MV-4-11 (cell line): ENCODE measurements around the gene EIPR1.

Experiments used
- DNase-seq: peaks from one replicate; lab custom pipeline; 2025; lab: John Stamatoyannopoulos, UW

The EIPR1 gene

DNA sequence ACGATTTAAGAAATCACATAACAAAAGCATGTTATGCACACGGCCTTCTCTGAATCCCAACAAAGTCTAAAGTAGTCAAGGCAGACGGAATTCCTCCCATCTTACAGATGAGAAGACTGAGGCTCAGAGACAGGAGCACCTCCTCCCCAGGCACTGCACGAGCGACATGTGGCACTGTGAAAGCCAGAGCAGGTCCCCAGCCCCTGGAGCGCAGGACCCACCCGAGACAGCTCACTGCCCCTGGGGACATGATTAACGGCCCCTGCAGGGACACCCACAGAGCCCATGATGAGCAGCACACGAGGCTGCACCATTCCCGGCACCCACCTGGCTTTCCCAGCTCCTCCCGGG lies 53.6 kb downstream of the EIPR1 start:
- DNase-seq, result no peak

DNA sequence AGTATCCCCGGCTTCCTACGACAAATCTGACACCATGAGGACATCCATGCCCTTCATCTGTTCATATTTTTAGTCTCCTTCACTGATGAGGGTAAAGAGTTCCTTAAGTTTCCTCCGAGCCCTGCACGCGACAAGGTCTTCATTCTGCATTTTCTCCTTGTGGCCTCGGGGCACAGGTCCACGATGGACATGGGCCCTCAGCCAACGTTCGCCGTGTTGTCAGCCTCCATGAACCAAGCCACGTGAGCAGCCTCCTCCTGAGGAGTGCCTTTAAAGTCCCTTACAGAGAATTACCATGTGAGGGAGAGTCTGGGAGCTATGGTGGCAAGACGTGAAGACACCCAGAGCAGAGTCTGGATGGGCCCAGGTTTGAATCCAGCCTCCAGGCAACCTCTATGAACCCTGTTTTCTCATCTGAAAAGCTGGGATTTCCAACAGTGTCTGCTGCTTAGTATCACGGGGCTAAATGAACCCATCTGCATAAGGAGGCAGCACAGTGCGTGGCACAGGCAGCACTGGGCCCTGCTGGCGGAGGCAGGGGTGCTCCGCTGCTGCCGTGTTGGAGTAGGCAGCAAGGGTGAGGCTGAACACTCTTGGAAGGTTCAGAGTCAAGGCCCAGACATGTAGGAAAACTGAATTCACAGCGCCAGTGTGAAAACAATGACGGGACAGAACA lies 54.1 kb downstream of the EIPR1 start:
- DNase-seq, result no peak

DNA sequence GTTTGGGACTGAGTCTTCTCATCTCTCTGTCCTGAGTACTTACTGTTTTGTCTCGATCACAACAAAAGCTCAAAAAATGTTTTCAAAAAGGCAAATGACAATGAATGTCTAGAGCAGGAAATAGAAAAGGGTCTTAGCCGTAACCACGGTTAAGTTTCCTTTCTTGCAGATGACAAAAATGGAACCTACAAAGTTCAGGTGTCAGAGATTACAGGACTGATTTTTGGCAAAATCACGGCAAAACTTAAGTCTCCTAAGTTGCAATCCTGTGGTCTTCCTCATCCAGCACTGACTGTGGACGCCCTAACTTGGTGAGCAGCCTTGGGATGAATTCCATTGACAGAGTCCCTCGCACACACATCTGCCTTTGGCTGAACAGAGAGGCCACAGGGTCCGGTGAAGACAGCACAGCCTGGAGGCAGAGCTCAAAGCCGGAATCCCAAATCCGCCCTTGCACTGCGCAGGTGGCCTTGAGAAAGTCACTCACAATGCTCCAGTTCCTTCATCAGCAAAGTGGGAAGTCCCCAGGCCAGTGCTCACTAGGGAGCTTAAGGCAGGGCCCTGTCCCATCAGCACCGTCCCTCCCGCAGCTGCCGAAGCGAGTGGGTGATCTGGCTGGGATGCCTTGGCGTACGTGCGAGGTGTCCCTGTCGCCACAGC lies 55.2 kb downstream of the EIPR1 start:
- DNase-seq, result no peak

DNA sequence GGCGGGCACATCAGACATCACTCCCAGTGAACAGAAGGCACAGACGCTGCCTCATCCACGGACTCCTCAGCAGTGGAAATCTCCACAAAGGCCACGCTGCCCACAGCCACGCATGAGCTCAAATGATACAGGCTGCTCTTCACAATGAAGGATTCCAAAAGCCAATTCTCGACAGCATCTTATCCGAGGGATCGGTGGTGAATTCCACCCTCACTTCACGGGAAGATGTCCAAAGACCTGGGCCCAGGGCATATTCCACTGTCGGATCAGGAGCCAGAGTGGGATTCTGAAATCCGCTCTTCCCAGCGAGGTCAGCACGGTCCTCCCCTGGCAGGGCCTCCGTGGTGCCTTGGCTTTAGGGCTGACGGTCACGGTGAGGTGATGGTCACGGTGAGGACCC lies 55.8 kb downstream of the EIPR1 start:
- no peak for DNase-seq

DNA sequence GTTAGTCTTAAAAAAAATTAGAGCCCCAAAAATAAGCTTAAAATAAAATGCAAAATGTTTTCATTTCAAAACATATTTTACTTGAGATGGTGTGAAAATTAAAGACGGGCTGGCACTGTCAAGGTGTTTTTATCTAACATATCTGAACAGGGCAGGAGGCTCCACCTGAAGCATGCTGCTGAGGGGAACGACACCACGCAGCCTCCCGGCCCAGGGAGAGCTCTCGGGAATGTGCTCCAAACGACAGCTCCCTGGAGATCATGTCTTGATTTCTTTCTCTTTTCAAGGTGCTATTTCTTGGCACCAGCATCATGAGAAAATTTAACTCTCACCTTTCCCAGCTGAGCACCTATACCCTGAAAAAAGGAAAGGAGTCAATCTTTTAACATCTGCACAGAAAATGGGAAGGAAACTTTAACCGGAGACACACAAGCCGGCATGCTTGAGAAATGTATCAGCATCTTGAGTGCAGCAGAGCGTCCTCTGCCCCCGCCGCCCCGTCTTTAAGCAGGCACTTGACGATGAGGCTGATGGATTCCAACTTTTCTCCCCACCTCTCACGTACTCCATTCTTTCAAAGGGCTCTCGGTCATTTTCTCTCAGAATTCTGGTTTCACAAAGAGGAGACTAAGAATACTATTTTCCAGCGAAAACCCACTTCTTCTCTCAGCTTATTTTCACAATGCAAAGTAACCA lies 56.6 kb downstream of the EIPR1 start:
- no peak for DNase-seq

DNA sequence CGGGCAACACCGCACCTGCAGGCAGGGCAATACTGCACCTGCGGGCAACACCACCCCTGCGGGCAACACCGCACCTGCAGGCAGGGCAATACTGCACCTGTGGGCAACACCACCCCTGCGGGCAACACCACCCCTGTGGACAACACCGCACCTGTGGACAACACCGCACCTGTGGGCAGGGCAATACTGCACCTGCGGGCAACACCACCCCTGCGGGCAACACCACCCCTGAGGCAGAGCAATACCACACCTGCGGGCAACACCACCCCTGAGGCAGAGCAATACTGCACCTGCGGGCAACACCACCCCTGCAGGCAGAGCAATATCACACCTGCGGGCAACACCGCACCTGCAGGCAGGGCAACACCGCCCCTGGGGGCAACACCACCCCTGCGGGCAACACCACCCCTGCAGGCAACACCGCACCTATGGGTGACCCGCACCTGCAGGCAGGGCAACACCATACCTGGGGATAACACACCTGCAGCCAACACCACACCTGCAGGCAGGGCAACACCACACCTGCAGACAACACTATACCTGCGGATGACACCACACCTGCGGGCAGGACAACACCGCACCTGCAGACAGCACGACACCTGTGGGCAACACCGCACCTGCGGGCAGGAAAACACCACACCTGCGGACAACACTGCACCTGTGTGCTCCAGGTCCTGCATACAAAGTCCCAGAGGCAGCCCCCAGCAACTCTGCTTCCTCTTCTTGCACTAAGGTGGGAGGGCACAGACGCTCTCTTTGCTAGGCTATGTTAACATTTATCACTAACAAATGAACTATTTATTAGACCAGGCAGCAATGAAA lies 57.7 kb downstream of the EIPR1 start:
- DNase-seq, result no peak

DNA sequence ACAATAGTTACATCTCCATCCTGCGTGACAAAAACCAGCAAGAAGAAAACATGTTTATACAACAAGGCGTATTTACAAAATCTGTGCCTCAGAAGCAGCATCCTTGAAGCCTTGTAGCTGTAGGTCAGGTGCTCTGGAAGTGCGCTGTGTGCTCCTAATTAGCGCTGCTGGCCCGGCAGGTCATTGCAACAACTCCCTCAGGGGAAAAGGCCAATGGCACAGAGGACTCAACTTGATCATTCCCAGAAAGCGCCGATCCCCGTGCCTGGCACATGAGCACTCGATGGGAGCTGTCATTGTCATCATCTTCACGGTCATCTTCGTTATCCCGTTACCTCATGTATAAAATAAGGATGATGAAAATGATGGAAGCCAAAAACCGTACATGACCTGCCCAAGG lies 58.5 kb downstream of the EIPR1 start:
- DNase-seq, result no peak

DNA sequence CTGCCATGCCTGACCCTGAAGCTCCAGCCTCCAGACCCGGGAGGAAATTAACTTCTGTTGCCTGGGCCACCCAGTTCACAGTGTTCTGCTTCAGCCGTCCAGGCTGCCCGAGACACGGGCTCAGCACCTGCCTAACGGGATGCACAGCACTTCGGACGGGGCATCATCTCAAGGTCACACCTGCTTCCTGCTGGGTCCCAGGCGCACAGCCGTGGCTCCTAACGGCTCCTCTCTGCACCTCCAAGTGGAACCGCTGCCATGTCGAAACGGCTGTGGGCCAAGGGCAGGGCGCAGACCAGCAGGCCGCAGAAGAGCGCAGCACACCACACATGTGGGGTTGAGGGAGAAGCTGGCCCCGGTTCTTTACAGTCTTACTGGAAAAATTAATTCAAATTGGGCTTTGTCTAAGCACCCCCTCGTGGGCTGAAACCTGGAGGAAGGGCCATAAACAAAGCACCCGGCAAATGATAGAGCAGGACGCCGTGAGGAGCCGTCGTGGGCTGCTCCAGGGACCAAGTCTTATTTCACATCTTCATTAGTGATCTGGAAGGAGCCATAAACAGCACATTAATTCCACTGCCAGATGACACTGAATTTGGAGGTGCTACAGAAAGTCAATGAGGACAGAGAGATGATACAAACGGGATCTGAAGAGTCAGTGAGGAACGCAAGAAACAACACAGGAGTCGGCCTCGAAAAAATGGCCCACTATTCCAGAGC lies 59.6 kb downstream of the EIPR1 start:
- DNase-seq, result no peak

DNA sequence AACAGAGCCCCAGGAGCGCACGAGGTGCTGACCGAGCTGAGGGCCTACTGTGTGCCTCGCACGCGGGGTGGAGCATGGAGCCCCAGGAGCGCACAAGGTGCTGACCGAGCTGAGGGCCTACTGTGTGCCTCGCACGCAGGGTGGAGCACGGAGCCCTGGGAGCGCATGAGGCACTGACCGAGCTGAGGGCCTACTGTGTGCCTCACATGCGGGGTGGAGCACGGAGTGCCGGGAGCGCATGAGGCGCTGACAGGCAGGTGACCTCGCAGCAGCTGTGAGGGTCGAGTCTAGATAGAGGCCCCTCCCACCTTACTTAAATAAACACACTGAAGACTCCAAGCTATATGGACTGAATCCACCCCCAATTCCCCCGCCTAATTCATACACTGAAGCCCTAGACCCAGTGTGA lies 60.3 kb downstream of the EIPR1 start:
- DNase-seq, result no peak

DNA sequence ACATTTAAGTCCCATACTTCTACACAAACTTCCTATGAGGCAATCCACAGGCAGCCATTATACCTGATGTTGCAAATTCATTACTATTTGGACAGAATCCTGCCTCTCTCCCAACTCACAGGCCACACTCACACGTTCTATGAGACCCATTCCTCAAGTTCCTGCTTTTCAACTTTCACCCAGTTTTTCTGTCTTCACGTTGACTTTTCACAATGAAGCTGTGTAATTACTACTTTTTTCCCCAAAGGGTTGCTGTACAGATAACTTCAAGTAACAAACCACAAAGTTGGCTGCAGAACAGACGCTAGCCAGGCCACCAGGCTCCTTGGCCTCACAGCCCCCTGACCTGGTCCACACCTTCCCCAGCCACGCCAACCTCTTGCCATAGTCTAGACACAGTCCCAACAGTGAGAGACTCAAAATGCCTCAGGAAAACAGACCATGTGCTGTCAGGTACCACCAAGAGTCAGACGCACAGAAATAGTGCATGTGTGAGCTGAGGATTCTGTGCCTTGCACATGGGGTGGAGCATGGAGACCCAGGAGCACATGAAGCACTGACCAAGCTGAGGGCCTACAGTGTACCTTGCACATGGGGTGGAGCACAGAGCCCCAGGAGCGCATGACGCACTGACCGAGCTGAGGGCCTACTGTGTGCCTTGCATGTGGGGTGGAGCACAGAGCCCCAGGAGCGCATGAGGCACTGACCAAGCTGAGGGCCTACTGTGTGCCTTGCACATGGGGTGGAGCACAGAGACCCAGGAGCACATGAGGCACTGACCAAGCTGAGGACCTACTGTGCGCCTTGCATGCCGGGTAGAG lies 61.0 kb downstream of the EIPR1 start:
- no peak for DNase-seq

DNA sequence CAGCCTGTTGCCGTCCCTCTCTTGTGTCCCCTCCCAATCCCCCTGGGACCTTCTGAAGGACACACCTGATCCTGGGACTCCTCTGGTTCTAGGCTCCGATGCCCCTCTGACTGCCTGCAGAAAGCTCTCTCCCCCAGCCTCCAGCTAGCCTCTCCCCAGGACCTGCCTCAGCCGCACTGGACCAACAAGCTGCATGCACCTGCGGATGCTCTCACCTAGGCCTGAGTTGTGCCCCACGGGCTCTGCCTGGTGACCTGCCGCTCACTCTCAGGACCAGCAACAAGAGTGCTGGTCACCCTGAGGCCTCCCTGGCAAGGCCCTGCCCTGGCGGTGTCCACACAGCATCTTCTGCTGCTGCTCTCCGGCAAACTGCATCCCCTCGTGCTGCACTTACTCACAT lies 63.0 kb downstream of the EIPR1 start:
- DNase-seq, result no peak

DNA sequence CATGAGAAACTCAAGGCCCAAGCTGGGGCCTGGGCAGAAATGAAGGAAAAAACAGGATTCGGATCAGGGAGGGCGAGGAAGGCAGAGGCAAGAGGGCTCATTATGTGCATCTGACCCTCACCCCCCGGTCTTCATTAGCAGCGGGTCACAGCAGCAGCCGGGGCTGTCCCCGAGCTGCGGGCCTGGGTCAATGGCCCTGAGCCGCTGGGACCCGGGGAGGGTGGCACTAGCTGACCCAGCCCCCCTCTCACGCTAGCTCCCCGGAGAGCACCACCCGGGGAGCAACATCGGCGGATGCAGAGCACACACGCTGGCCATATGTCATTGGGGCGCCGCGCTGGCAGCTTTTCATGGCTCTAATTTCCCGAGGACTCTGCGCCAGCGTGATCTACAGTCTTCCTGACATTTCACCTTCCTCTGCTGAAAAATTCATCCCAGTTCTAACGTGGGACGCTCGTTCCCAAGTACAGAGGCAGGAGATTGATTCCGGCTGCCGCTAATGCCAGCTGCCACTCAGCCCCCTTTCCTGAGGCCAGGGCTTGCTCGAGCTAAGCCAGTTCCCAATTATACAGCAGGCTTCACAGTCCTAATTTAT lies 63.7 kb downstream of the EIPR1 start:
- DNase-seq, result no peak

DNA sequence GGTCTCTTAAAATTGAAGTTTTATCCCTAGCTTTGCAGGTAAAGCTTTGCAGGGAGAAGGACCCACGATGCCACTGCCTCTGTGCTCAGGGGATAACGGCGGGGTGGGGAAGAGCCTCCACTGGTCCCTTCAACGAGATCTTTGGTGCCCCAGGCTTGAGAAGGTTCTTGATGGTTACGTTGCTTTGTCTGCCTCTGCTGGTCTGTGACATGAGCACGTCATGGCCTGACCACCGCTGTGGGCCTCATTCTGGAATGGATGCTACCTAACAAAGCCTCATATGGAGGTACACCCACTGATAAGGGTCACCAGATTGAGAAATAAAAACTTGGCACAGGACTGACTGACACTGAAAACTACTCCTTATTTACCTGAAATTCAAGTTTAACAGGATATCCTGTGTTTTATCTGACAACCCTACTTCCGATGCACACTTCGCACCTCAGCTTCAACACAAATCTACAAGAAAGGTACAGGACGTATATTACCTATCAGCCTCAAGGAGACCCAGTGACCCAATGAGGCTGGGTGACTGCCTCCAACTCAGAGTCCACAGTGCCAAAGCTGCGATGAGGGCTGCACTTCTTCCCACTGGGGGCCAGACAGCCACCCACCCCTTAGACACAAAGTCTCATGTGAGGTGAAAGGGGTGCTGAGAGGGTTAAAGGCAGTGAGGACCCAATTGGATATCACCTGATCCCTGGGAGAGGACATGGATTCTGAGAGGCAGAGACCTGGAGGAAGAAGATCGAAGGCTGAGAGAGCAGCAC lies 64.9 kb downstream of the EIPR1 start:
- no peak for DNase-seq

DNA sequence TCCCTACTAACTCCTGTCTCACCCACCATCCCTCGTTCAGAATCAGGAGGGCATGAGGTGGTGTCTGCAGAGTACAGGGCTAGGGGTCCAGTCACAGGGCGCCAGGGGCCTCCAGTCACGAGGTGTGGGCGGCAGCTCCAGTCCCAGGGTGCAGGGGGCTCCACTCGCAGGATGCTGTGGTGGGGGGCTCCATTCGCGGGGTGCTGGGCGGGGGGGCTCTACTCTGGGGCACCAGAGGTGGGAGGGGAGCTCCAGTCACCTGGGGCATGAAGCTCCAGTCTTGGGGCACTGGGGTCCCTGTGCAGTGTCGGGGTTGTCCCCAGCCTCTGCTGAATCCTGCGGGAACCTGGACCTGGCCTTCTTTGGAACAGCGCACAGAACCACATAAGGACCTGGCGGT lies 66.0 kb downstream of the EIPR1 start:
- DNase-seq, result no peak

DNA sequence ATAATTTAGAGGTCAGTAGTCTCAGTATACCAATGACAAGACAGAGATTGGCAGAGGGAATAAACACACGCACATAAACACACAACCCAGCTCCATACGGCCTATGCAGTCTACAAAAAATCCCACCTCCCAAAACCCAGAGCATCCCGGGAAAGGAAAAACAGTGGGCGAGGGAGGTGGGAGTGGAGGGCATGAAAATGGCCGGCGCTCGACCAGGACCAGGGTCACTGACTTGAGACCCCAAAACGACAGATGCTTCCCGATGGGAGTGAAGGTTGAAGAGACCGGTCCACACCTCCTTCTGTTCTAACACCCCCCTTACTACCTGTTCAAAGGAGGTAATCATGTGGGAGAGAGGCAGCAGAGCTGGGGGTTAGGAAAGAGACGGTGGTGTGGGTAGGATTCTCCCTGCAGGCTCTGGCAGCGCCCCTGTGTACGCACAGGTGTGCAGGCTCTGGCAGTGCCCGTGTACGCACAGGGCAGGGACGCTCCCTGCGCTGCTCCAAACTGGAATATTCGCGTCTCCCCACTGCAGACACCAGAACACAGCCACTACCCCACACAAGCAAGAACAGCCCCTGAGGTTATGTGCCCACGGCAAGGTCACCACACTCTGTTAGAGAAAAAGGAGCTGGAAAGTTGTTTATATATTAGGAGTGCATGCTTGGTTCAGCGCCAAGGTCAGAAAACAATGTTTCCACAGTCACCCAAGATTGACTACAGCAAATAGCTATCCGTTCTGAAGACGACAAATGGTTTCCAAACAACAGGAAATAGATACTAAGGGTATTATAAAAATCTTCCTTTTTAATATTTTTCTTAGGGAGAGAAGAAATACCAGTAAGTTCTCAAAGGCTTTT lies 67.9 kb downstream of the EIPR1 start:
- no peak for DNase-seq

DNA sequence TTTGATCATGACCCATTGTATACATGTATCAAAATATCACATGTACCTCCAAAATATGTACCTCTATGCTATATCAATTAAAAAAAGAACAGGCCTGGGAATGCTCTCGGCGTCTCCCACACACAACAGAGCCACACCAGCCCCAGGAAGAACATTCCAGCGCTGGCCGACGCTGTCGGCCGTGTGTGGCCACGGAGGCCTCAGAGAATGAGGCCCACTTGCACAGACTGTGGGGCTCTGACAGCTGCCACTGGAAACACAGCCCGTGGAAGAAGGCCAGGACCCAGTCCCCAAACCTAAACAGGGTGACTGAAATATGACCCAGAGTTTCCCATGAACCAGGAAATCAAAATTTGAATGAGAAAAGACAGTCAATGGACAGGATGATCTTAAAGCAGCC lies 69.7 kb downstream of the EIPR1 start:
- DNase-seq, result no peak

DNA sequence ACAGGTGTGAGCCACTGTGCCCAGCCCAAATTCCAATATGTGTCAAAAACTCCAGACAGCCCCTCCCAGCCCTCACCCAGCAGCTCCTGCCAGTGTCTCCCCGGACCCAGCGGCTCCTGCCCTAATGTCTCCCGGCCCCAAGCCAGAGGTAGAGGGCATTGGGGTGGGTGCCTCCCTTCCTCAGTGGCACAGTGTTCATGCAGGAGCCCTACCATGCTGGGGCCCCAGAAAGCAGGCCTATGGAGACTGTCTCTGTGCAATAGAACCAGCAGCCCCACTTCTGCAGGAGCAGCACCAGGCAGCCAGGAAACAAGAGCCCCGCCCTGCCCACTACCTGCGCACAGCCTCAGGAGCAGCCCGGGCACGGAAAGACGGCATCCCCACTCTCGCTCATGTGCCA lies 70.4 kb downstream of the EIPR1 start:
- DNase-seq, result no peak

DNA sequence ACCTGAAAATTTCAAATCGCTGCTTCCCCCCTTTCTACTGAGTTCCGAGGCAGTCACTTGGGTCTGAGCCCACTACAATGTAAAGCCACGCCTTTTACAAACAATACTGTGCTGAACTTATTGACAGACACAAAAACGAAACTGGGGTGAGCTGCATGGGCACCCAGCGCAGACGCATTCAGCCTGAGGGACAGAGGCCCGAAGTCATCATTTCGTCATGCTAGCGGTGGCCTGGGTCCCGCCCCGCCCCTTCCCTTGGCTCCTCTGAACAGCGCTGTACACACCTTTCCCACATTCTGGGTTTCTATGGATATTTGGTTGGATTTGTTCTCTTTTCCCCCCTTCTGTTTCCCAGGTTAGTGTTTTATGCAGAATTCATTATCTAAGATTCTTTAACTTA lies 71.7 kb downstream of the EIPR1 start:
- no peak for DNase-seq

DNA sequence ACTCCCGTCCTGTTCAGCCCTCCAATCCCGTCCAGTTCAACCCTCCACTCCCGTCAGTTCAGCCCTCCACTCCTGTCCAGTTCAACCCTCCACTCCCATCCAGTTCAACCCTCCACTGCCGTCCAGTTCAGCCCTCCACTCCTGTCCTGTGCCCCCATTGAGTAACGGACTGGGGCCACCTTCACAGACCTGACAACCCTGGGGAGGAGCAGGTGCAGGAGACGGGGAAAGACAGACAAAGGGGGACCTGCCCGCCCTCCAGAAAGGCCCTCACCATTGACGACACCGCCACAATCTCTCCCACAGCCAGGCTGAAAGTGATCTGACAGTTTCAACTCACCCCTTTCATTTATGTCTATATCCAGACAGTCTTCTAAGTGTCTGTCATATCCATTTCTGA lies 72.2 kb downstream of the EIPR1 start:
- DNase-seq, result no peak
